Hepatocyte (in vitro differentiated cells): ENCODE results near the gene AMBRA1.

Experiments
- CTCF ChIP-seq: fragments of 200-600 bp; sonication (generic); IDR thresholded peaks from 2 replicates; pipeline ENCODE4 v1.5.1; 2016; ENCODE audit warnings: antibody characterized with exemption, mild to moderate bottlenecking; ENCODE audit not compliant: poor library complexity
- EZH2 ChIP-seq: fragments of 200-600 bp; sonication (generic); IDR thresholded peaks from 2 replicates; pipeline ENCODE4 v1.6.1; 2016; ENCODE audit warnings: antibody characterized with exemption, mild to moderate bottlenecking, borderline replicate concordance
- EZH2phosphoT487 ChIP-seq: fragments of 200-600 bp; sonication (generic); IDR thresholded peaks from one replicate; pipeline ENCODE4 v1.6.1; 2018; ENCODE audit warnings: antibody characterized with exemption, mild to moderate bottlenecking, low read depth, moderate library complexity; ENCODE audit not compliant: unreplicated experiment, severe bottlenecking

GRCh38 chr11:46391578-46392420 is 202.0 kb downstream of the AMBRA1 start, which contains the start of gene CHRM4:
- TF ChIP-seq CTCF (peak; percentile 43), EZH2 (no peak), EZH2phosphoT487 (no peak)
